Middle frontal gyrus (tissue), 1 donor: ENCODE data around the gene SLIT3.

Source experiments
- DNase-seq: peaks from one replicate; pipeline ENCODE4 v3.0.0-alpha.2; 2015; ENCODE audit warnings: low spot score; ENCODE audit errors: extremely low spot score

The SLIT3 gene

DNA sequence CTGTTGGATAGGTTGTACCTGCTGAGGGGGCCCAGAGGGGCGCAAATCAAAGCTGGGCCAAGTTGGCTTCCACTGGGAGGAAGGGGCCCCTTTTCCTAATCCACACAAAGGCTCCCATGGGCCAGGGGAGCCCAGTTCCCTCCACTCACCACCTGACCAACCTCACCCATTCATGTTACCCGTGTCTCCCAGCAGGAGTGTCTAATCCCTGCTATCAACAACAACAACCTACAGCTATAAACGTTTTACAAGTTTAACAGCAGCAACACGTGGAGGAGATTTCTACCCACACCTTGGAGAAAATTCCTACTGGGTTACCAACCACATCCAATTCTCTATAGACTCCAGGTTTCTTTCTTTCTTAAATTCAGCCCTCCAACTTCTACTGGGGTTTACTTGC, 216.2 kb downstream of the SLIT3 start:
- no peak for DNase-seq

DNA sequence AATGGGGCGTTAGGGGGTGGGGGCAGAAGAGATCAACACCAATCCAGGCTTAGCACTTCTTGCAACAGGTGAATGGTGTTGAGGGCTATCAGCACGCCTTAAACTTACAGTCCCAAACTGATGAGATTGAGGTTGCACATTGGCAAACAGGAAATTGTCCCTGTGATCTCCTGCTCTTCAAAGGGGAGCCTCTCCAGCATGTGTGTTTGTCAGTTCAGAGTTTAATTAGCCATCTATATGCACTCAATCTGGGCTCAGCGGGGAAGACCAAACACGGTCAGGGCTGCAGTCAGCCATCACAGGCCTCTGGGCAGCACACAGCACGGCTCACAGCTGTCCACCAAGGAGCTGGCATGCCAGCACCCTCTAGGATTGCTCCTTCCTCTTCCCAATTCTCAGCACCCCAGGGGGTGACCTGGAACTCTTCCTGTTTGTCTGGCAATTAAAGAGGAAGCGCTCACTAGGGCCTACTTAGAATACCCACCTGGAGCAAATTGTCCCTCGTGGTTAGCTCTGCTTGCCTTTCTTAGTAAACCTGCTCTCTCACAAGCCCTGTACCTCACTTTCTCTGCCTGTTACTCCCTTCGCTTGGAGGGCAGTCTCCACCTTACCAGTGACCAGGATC, 217.4 kb downstream of the SLIT3 start:
- DNase-seq = no peak

DNA sequence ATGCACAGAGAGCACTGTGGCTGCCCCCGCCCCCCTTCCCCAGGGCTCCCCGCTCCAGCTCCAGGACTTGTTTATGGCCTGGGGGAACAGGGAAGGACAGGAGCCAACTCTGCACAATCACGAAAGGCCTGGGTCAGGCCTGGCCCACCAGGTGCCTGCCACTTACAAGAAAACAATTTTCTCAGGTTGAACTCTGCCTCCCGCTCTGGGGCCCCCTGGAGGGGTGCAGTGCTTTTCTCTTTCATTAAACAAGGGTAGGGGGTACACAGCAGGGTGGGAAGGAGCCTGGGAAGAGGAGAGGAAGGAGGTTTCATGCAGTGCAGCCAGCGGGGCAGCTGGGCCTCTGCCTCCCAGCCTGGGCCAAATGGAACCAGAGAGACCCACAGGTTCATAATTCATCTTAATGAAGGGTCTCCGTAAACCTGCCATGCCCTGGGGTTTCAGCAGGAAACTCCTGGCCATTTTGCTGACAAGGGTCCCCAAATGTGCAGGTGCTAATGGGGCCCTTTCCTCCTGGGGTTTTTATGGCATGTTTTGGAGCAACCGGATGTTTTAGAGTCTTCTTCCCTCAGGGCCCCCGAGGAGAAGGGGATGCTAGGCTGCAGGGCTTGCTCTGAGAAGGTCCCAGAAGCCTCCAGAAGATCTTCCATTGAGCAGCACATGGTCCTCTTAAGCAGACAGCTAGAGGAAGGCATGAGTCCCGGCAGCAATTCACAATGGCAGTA, 219.8 kb downstream of the SLIT3 start:
- DNase-seq = no peak

DNA sequence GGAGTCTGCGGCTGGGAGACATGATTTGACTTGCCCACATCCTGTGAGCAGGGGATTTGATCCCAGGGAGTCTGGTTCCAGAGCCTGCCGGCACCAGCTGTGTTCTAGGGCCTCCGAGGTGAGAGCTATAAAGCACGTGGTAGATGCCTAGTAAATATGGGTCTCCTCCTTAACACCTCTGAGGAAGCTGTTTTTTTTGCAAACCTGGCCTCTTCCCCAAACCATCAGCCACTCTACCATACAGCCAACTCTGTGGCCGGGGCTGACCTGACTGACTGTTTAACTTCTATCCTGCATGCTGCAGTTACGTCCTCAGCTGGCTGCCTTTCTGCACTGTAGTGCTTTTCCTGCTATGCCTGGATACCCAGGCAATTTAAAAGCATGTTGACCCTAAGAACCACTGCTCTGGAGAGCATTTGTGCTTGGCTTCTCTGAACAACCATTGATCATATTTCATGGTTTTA, 220.5 kb downstream of the SLIT3 start:
- DNase-seq = no peak

DNA sequence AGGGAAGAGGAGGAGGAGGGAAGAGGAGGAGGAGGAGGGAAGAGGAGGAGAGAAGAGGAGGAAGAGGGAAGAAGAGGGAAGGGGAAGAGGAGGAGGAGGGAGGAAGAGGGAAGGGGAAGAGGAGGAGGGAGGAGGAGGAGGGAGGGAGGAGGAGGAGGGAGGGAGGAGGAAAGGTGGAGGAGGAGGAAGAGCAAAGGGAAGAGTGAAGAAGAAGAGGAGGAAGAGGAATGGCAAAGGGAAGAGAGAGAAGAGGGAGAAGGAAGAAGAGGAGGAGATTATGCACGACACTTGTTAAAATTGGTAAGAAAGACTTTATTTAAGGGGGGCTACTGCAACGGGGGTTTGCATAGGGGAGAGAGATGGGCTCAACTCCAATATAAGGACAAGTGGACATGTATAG, 221.2 kb downstream of the SLIT3 start:
- no peak for DNase-seq

DNA sequence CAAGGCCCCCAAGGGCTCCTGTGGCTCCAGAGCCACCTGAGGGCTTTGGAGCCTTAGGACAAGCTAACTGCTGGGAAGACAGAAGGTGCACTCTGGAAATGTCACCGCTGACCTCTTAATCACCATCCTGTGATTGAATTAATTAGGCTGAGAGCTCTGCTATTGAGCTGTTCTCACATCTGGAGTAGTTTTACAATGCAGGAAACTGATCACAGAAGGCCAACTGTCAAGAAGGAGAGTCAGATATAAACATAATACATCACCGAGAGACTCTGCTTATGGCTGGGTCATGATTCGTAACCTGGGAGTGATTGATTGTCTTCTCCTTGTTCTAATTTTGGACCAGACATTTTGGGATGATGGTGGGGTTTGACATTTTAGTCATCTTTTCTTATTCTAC, 226.1 kb downstream of the SLIT3 start:
- no peak for DNase-seq

DNA sequence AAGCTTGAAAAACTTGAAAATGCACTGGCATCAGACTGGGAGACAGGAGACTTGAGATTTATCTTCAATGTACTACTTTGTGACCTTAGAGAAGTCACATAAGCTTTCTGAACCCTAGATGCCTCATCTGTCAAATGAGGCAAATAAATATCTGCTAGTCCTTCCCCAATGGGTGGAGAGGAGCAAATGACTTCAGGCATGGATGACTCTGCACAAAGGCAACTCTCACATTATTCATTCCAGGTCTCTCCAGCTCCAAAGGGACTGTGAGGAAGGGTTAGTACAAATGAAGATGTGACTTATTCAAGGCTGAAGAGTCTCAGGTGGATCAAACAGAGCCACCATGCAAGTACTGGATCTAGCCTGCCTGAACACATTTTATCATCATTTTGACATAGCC, 228.7 kb downstream of the SLIT3 start:
- no peak for DNase-seq

DNA sequence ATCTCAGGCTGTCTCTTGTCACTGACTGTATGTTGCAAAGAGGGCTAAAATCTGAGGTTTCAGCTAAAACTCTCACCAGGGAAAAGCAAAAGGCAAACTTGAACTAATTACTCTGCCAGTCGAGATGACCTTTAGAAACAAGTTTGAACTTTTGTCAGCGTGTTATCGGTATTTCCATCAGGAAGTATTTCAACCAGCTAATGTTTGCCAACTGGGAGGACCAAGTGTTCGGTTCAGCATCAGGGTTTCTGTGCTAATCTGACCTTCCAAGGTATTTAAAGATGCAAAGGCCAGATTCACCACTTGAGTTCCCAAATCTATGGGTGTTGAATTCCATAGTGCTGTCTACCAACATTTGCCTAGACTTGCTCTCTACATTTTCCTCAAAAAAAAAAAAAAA, 230.5 kb downstream of the SLIT3 start:
- DNase-seq = no peak

DNA sequence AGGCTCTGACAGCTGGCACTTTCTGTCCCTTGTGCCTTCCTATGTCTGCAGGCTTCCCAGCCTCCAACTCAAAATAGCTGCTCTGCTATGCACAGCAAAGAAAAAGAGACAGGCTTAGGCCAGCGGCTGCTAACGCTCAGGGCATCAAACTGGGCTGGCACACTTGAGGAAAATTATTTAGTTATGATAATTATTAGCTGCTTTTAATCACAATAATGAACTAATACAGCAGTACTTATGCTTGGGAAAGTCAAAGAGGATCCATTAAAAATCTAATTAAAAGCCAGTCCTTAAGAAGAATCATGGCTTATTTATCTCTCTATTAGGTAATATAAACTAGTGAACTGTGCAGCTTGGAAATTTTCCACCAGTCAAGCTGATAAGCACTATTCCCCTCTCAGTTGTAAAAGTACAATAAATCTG, 233.2 kb downstream of the SLIT3 start:
- no peak for DNase-seq

DNA sequence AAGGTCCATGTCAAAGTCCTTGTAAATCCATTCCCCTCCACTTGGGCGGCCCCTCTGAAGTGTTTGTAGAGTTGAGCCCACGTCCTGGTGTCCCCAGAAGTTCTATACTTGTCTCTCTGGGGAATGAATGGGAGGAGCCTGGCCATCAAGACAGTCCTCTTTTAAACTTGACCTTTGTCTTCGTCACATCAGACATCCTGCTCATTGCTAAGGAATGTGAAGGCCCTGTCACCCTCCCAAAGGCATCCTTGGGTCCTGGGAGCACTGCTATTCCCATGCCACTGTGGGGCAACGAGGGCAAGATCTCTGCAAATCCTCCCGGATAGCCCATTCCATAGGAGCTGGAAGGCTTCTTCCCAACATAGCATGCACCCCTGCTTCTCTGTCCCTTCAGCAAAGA, 235.5 kb downstream of the SLIT3 start:
- no peak for DNase-seq

DNA sequence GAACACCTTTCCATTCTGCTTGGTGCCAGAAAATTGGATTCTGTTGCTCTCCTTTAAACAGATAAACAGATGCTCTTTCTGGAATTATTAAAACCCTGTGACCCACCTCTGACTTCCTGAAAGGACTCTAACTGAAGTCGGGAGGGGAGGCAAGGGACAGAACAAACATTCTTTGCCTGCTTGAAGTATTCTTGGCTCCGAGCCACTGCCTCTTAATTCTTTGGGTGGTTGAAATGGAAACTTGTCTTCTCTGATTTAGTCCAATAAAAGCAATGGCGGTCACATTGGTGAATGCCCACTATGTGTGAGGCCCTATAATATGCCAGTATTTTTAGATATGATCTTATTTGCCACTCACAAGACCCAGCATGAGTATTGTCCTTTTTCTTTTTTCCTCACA, 236.8 kb downstream of the SLIT3 start:
- DNase-seq = no peak

DNA sequence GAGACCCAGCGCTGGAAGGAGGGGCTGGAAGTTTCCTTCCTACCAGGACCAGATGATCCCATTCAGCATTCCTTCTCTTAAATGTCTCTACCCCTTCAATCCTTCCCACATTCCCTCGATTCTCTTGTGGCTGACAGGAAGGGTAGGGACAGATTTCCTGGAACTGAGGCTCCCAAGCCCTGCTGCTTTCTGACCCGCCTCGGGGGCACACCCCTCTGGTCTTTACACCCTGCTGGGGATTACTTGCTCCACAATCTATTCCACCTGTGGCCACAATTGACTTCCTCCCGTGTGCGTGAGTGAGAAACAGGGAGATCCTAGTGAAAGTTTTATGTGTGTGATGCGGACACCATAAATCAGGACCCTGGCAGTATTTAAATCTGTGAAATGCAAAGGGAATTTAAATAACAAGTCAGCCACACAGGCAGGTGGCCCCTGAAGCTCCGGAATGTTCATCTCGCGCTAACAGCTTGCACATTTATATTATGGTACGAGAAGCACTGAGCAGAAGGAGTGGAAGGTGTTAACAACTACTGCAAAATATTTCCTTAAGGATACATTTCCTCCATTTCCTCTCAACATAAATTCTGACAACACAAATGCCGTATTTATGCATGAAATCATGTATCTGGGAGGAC, 237.5 kb downstream of the SLIT3 start:
- no peak for DNase-seq

DNA sequence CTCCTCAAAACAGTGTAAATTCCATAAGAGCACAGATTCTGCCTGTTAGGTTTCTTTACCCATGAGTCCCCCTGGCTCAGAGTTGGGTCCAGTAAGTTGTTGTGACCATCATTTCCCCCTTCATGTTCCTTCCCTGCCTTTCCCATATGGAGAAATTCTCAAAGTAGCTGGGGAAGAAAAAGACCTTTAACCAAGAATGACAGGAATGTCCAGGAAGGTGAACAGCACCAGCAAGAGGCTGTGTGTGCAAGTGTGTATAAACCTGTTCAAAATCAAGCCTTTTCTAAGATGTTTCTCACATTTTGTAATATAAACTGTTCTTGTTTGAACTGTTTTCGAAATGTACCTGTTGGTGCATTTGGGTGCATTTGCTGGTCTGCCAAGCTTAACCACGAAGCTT, 238.2 kb downstream of the SLIT3 start:
- no peak for DNase-seq

DNA sequence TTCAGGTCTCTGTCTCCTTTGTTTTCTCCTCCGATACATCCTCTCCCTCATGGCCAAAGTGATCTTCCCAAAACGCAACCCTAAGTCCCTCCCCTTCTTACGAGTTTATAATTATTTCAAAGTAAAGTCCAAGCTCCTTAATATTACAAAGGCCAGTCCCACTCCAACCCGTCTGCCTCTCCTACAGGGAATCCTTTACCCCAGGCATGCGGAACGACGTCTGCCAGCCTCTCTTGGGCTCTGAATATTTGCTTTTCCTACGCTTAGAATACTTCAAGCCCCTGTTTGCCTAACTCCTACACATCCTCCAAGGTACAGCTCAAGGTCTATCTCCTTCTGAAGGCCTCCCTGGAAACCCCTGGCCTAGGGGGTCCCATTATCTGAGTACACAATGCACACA, 246.4 kb downstream of the SLIT3 start:
- DNase-seq = no peak

DNA sequence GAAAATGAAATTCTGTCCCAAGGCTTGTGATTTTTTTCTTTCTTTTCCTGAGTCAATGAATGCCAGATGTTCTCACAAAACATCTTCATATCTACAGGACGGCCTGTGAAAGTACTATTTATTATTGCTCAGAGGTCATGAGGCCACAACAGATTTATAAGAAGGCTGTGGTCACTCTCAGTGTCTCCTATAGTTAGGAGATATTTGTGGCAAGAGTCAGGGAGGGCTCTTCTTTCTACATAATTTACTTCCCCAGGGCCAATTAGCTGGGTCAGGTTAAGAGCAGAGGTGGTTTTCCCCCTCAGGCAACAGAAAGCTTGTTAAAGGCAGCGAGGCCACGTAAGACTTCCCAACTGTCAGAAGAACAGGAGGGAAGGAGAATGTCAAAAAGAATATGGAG, 248.7 kb downstream of the SLIT3 start:
- no peak for DNase-seq

DNA sequence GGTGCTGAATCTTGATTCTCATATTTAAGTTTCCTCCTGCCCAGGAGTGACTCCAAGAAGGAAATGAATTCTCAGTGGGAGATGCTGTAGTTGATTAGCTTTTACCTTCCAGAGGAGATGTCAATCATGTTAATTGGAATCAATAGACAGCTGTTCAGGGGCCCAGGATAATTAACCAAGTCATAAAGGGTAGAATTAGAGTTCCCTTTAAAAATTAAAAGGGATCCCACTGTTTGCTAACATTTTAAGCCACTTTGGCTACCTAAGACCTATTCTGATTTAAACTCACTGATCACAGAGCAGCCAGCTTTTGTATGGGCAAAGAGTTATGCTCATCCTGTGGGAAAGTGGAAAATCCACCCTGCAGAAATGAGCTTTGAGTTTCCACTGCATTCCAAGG, 249.6 kb downstream of the SLIT3 start:
- no peak for DNase-seq

DNA sequence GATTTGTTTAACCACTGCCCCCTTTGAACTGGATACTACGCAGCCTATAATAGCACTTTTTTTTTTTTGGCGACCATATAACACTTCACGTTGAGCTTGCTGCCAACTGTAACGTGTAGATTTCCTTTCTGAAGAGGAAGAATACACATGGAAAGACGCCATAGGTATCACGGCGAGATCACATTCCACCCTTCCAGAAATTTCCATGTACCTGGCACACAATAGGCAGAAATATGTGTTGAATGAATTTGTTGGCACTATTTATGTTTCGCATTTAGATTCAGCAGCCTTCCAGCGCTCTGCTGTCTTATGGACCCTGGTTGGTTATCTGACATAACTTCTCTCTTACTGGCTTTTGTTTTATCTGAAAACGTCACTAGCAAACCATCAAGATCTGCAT, 250.3 kb downstream of the SLIT3 start:
- DNase-seq = no peak

DNA sequence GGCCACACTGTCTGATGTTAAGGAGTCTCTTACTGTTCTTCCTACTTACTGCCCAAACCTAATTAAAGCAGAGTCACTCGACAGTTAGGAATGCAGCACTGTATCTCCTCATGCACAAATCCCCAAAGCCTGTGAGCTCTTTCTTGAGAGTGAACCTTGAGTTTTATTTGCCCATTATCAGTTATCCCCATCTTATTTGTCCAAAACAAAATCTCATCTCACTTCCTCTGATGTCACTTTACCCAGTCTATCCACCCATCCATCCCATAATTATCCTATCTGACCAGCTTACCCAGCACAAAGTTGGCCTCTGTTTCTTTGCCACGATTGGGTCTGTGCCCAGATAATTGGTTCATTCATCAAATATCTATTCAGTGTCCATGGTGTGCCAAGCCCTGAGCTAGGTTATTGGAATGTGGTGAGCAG, 250.8 kb downstream of the SLIT3 start:
- peak; percentile 11 for DNase-seq

DNA sequence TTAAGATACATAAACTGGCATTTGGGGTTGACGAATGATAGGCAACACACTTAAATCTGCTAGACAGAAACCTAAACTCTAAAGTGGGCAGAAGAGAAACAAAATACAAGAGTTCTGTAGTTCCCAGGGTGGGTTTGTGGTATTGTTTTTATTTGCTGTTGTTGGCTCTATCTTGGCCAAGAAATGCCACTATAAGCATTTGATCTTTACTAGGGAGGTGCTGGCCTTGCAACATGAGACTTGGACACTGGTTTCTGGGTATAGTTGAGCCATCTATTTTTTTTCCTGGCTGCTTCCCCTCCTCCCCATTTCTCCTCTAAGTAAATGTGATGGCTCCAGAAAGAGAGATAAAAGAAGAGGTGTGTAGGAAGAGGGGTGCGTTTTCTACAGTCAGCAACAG, 251.2 kb downstream of the SLIT3 start:
- DNase-seq = no peak

DNA sequence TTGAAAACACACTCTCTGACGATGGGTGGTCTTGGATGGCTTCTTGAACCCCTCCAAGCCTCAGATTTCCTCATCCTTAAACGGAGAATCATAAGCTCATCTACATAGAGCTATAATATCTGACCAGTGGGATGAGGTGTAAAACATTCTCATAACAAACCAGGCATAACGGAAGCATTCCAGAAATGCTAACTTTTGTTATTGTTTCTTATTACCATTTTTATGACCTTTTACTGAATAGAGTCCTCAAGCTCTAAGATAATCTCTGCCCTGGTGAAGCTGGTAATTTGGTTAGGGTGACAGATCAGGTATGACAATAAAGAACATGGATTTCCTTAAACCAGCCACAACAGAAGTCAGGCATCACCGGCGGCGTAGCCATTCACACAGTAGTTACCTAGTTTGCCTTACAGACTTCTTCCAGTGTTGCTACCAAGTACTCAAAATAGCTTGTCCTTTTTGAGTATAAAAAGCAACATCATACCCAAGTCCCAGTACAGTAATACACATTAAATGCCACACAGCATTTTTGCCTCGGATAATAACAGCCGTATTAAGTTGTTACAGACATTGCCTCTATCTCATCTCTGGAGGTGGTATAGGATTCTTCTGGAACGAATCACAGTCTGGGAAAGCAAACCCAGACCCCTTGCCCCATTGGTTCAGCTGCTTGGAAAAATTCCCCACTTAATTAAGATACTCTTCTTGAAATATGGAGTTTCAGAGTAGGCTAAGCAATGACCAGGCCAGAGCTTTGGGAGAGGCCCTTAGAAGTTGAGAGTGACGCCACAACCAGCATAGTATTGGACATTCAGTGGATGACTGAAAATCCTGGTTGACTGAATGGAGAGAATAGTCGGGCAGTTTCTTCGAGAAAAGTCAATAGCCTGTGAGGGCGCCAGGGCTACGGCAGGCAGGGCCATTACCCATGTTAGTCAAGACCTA, 252.5 kb downstream of the SLIT3 start:
- DNase-seq = no peak

DNA sequence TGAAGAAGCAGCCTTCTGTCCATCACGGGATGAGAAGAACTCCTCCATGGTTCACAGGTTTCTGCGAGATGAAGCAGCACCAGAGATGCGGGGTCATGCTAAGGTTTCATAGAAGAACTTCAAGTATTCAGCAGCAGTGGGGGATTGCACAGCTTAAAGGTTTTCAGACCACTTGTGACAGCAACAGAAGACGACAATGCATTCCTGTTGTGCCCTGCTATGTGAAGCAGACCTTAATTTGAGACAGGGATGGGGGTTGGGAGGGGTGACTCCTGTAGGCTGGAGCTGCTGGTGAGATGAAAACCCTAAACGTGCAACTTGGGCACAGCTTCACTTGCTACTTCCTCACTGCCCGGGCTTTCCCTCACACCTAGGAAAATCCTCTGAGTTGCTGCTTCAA, 256.0 kb downstream of the SLIT3 start:
- DNase-seq = no peak

DNA sequence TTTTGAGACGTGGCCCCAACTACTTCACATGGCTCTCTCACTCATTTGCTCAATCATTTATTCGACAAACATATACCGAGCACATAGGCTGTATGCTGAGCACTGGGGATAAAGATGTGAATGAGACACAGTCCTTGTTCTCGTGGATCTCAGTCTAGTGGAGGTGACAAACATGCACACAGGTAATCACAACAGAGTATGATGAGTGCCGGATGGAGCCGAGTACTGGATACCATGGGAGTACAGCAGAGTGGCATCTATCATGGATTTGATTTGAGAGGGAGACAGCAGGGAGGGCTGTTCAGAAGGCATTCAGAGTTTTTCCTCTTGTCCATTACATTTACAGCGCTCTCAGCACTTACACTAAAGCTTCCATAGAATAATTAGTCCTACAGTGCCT, 259.8 kb downstream of the SLIT3 start:
- no peak for DNase-seq
